Measurements from ENCODE around the gene PUDP.

The PUDP gene

DNA sequence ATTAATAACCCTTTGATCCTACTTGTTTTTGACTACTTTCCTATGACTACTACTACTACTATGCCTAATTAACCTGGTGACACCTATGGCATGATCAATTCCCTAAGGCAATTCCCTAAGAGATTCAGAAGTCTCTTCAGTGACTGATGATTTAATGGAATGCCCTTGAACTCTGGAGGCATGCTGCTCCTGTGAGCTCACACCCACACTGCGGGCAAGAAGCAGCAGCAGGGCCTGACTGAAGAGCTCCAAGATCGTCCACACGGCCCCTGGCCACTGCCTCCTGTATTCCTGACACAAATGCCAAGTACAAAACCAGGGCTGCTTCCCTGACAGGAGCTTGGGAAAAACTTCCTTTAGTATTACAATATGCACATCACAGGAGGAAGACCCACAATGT is 74.6 kb downstream of the PUDP start:
- no peaks in the 10 kb centered on the region for H3K9me2 ChIP-seq (replicated peaks; ENCODE audit: control insufficient read depth, low read length)
- no peaks in the 10 kb centered on the region for H3K4me1 ChIP-seq (ENCODE audit: control insufficient read depth, low read length)
- H4K20me1 ChIP-seq (ENCODE audit: control insufficient read depth, insufficient read depth, low read depth, low read length), result no peaks in the 10 kb centered on the region
- H3K27ac ChIP-seq (ENCODE audit: low read depth, low read length), result no peak overlapping the region
- no peaks in the 10 kb centered on the region for H3F3A ChIP-seq (ENCODE audit: control insufficient read depth, insufficient read depth)
- no peak overlapping the region for H3K4me3 ChIP-seq (ENCODE audit: low read length)
- H3K79me2 ChIP-seq (ENCODE audit: control insufficient read depth, low read length), result peaks cover 15% of the 10 kb centered on the region
- H3K9me3 ChIP-seq (ENCODE audit: control insufficient read depth, insufficient read depth, low read length), result no peaks in the 10 kb centered on the region
- no peak overlapping the region for H3K4me2 ChIP-seq (ENCODE audit: low read length)
- H3K36me3 ChIP-seq (ENCODE audit: control insufficient read depth, low read length), result peaks cover 12% of the 10 kb centered on the region
- no peaks in the 10 kb centered on the region for H3K27me3 ChIP-seq (ENCODE audit: control insufficient read depth, low read length)
- TF ChIP-seq CTCF (IDR thresholded peaks at IDR 0.05; ENCODE audit: low read depth, low read length, poor library complexity, severe bottlenecking), result no peak
- no peak for TF ChIP-seq EZH2phosphoT487 (IDR thresholded peaks at IDR 0.05; ENCODE audit: borderline replicate concordance, low read length)

- no peaks in the 10 kb centered on the region for H3K4me1 ChIP-seq (ENCODE audit: control insufficient read depth, low read length)
- H3K36me3 ChIP-seq (ENCODE audit: control insufficient read depth, low read length), result peaks cover 13% of the 10 kb centered on the region
- no peak overlapping the region for H3K4me3 ChIP-seq (ENCODE audit: low read length)
- peaks cover 12% of the 10 kb centered on the region for H3K79me2 ChIP-seq (ENCODE audit: control insufficient read depth, low read length)
- no peaks in the 10 kb centered on the region for H4K20me1 ChIP-seq (ENCODE audit: control insufficient read depth, insufficient read depth, low read depth, low read length)
- H3K9me2 ChIP-seq (replicated peaks; ENCODE audit: control insufficient read depth, low read length), result no peaks in the 10 kb centered on the region
- H3F3A ChIP-seq (ENCODE audit: control insufficient read depth, insufficient read depth), result no peaks in the 10 kb centered on the region
- H3K9me3 ChIP-seq (ENCODE audit: control insufficient read depth, insufficient read depth, low read length), result no peaks in the 10 kb centered on the region
- H3K27me3 ChIP-seq (ENCODE audit: control insufficient read depth, low read length), result no peaks in the 10 kb centered on the region
- TF ChIP-seq EZH2phosphoT487 (IDR thresholded peaks at IDR 0.05; ENCODE audit: borderline replicate concordance, low read length) (no peak), CTCF (IDR thresholded peaks at IDR 0.05; ENCODE audit: low read depth, low read length, poor library complexity, severe bottlenecking) (no peak)
- no peak overlapping the region for H3K27ac ChIP-seq (ENCODE audit: low read depth, low read length)
- H3K4me2 ChIP-seq (ENCODE audit: low read length), result no peak overlapping the region
Measured at GRCh38 chrX:7072856-7073255, 75.1 kb downstream of the PUDP start.

GRCh38 chrX:7071390-7071789 is 76.6 kb downstream of the PUDP start:
- no peak overlapping the region for H3K27ac ChIP-seq (ENCODE audit: low read depth, low read length)
- peaks cover 15% of the 10 kb centered on the region for H3K79me2 ChIP-seq (ENCODE audit: control insufficient read depth, low read length)
- H3K9me2 ChIP-seq (replicated peaks; ENCODE audit: control insufficient read depth, low read length), result no peaks in the 10 kb centered on the region
- H3K27me3 ChIP-seq (ENCODE audit: control insufficient read depth, low read length), result no peaks in the 10 kb centered on the region
- H3K4me1 ChIP-seq (ENCODE audit: control insufficient read depth, low read length), result no peaks in the 10 kb centered on the region
- TF ChIP-seq EZH2phosphoT487 (IDR thresholded peaks at IDR 0.05; ENCODE audit: borderline replicate concordance, low read length) (no peak), CTCF (IDR thresholded peaks at IDR 0.05; ENCODE audit: low read depth, low read length, poor library complexity, severe bottlenecking) (no peak)
- H3K4me2 ChIP-seq (ENCODE audit: low read length), result no peak overlapping the region
- H3K9me3 ChIP-seq (ENCODE audit: control insufficient read depth, insufficient read depth, low read length), result no peaks in the 10 kb centered on the region
- peaks cover 6% of the 10 kb centered on the region; the same call in 1 of the 2 replicates for H3K36me3 ChIP-seq (ENCODE audit: control insufficient read depth, low read length)
- H3K4me3 ChIP-seq (ENCODE audit: low read length), result no peak overlapping the region
- H3F3A ChIP-seq (ENCODE audit: control insufficient read depth, insufficient read depth), result no peaks in the 10 kb centered on the region
- H4K20me1 ChIP-seq (ENCODE audit: control insufficient read depth, insufficient read depth, low read depth, low read length), result no peaks in the 10 kb centered on the region

GRCh38 chrX:7069556-7069955 is 78.4 kb downstream of the PUDP start:
- Histone ChIP-seq H3K27me3 (ENCODE audit: control insufficient read depth, low read length) (no peaks in the 10 kb centered on the region), H3F3A (ENCODE audit: control insufficient read depth, insufficient read depth) (no peaks in the 10 kb centered on the region), H4K20me1 (ENCODE audit: control insufficient read depth, insufficient read depth, low read depth, low read length) (no peaks in the 10 kb centered on the region), H3K4me1 (ENCODE audit: control insufficient read depth, low read length) (no peaks in the 10 kb centered on the region), H3K27ac (ENCODE audit: low read depth, low read length) (no peak overlapping the region), H3K36me3 (ENCODE audit: control insufficient read depth, low read length) (peaks cover 6% of the 10 kb centered on the region; the same call in 1 of the 2 replicates), H3K9me3 (ENCODE audit: control insufficient read depth, insufficient read depth, low read length) (no peaks in the 10 kb centered on the region), H3K9me2 (replicated peaks; ENCODE audit: control insufficient read depth, low read length) (no peaks in the 10 kb centered on the region), H3K4me2 (ENCODE audit: low read length) (no peak overlapping the region), H3K4me3 (ENCODE audit: low read length) (no peak overlapping the region), H3K79me2 (ENCODE audit: control insufficient read depth, low read length) (peaks cover 11% of the 10 kb centered on the region)
- TF ChIP-seq CTCF (IDR thresholded peaks at IDR 0.05; ENCODE audit: low read depth, low read length, poor library complexity, severe bottlenecking) (no peak), EZH2phosphoT487 (IDR thresholded peaks at IDR 0.05; ENCODE audit: borderline replicate concordance, low read length) (no peak)

Measured in DOHH2 (cell line).